ENCODE measurements around the gene SUCNR1. TPM values are rescaled to one million over a fixed set of nuclear protein-coding genes. Genes with fewer than 3 reads are reported as not detected.
"Not testable (repeated sequence)": the region's sequence is repeated elsewhere in the genome, so short reads cannot be mapped to it uniquely, and the experiment has no call there.

SUCNR1 gene
- total RNA-seq, 1 donor from 2014 or later = not detected

DNA sequence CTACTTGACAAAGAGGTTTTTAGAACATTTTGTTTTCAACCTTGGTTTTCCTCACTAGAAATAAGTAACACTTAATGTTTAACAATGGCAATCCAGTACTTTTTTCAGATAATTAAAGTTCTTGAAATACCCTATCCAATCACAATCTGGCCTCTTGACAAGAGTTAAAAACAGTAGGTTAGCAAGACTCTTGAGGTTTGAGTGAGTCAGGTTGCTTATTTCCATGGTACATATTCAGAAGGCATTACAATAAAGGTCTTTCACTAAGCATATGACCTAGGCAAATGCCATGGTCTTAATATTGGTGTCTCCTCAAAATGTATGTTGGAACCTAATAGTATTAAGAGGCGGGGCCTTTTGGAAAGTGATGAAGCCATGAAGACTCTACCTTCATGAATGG lies 5.6 kb downstream of the SUCNR1 start:
- no peaks in the 10 kb centered on the region for H3K36me3 Mint-ChIP-seq (ENCODE audit: unreplicated experiment)
- no peaks in the 10 kb centered on the region for H3K4me1 Mint-ChIP-seq (ENCODE audit: low read depth, unreplicated experiment)
- no peaks in the 10 kb centered on the region for H3K9me3 Mint-ChIP-seq (ENCODE audit: unreplicated experiment)

DNA sequence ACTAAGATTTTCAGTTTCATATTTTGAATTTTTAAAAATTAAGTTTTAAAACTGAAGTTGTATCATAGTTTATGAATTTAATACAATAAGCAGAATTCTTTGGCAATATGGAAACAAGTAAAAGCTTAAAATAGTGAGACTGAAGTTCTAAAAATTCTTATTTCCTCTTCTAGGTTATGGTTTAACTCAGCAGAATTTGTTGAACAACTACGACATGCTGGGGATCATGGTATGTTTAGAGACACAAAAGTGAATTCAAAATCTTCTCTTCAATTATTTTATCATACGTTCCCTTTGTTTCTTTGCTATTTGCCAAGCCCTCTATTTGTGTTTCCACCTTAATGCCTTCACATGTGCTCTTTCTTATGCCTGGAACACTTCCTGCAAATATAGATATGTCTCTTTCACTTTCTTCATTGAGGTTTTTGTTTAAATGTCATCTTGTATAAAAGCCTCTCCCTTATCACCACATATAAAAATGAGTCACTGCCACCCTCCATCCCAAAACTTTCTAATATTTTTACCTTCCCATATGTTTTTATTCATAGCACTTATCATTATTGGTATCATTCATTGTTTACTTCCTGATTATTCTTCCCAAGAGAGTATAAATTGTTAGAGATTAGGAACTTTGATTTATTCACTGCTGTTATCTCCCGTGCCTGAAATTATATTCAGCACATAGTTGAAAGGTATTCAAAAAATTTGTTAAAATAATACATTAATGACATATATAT lies 6.4 kb downstream of the SUCNR1 start:
- Mint-ChIP-seq H3K27ac (ENCODE audit: unreplicated experiment) (no peak overlapping the region), H3K36me3 (ENCODE audit: unreplicated experiment) (no peaks in the 10 kb centered on the region), H3K4me3 (ENCODE audit: unreplicated experiment) (no peak overlapping the region), H3K4me1 (ENCODE audit: low read depth, unreplicated experiment) (no peaks in the 10 kb centered on the region), H3K9me3 (ENCODE audit: unreplicated experiment) (no peaks in the 10 kb centered on the region), H3K27me3 (ENCODE audit: unreplicated experiment) (no peaks in the 10 kb centered on the region)
- no peak for DNase-seq
- TF ChIP-seq, protein P1, sequence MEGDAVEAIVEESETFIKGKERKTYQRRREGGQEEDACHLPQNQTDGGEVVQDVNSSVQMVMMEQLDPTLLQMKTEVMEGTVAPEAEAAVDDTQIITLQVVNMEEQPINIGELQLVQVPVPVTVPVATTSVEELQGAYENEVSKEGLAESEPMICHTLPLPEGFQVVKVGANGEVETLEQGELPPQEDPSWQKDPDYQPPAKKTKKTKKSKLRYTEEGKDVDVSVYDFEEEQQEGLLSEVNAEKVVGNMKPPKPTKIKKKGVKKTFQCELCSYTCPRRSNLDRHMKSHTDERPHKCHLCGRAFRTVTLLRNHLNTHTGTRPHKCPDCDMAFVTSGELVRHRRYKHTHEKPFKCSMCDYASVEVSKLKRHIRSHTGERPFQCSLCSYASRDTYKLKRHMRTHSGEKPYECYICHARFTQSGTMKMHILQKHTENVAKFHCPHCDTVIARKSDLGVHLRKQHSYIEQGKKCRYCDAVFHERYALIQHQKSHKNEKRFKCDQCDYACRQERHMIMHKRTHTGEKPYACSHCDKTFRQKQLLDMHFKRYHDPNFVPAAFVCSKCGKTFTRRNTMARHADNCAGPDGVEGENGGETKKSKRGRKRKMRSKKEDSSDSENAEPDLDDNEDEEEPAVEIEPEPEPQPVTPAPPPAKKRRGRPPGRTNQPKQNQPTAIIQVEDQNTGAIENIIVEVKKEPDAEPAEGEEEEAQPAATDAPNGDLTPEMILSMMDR (IDR thresholded peaks at IDR 0.05; ENCODE audit: partially characterized antibody, unreplicated experiment) = no peak

More for the DNA sequence above, 5.6 kb downstream of the SUCNR1 start:
- H3K27ac Mint-ChIP-seq (ENCODE audit: unreplicated experiment) = no peak overlapping the region
- DNase-seq = no peak
- H3K27me3 Mint-ChIP-seq (ENCODE audit: unreplicated experiment) = no peaks in the 10 kb centered on the region
- H3K4me3 Mint-ChIP-seq (ENCODE audit: unreplicated experiment) = no peak overlapping the region
- TF ChIP-seq, protein P1 (IDR thresholded peaks at IDR 0.05; ENCODE audit: partially characterized antibody, unreplicated experiment) = no peak

DNA sequence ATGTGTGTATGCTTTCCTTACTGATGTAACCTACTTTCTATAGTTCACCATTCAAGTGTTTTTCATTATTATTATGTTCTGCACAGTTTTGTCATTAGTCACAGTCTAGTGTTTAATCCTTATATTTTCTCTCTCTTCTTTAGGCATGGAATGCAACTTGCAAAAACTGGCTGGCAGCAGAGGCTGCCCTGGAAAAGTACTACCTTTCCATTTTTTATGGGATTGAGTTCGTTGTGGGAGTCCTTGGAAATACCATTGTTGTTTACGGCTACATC lies 6.9 kb downstream of the SUCNR1 start:
- H3K4me1 Mint-ChIP-seq (ENCODE audit: low read depth, unreplicated experiment) = no peaks in the 10 kb centered on the region
- H3K9me3 Mint-ChIP-seq (ENCODE audit: unreplicated experiment) = no peaks in the 10 kb centered on the region
- DNase-seq = no peak
- H3K4me3 Mint-ChIP-seq (ENCODE audit: unreplicated experiment) = no peak overlapping the region
- H3K36me3 Mint-ChIP-seq (ENCODE audit: unreplicated experiment) = no peaks in the 10 kb centered on the region
- TF ChIP-seq, protein P1 (IDR thresholded peaks at IDR 0.05; ENCODE audit: partially characterized antibody, unreplicated experiment) = no peak
- no peaks in the 10 kb centered on the region for H3K27me3 Mint-ChIP-seq (ENCODE audit: unreplicated experiment)
- H3K27ac Mint-ChIP-seq (ENCODE audit: unreplicated experiment) = no peak overlapping the region

DNA sequence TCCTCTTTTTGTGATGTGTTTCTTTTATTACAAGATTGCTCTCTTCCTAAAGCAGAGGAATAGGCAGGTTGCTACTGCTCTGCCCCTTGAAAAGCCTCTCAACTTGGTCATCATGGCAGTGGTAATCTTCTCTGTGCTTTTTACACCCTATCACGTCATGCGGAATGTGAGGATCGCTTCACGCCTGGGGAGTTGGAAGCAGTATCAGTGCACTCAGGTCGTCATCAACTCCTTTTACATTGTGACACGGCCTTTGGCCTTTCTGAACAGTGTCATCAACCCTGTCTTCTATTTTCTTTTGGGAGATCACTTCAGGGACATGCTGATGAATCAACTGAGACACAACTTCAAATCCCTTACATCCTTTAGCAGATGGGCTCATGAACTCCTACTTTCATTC lies 7.7 kb downstream of the SUCNR1 start:
- Mint-ChIP-seq H3K27me3 (ENCODE audit: unreplicated experiment) (no peaks in the 10 kb centered on the region), H3K27ac (ENCODE audit: unreplicated experiment) (no peak overlapping the region)

DNA sequence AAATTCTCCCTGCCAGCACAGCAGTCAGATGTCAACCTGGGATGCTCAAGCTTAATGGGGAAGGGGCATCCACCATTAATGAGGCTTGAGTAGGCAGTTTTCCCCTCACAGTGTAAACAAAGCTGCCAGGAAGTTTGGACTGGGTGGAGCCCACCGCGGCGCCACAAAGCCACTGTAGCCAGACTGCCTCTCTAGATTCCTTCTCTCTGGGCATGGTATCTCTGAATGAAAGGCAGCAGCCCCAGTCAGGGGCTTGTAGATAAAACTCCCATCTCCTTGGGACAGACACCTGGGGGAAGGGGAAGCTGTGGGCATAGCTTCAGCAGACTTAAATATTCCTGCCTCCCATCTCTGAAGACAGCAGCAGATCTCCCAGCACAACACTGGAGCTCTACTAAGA lies 12.0 kb downstream of the SUCNR1 start:
- not testable (repeated sequence) for H3K27me3 Mint-ChIP-seq (ENCODE audit: unreplicated experiment); DNase-seq; H3K4me1 Mint-ChIP-seq (ENCODE audit: low read depth, unreplicated experiment); H3K27ac Mint-ChIP-seq (ENCODE audit: unreplicated experiment); H3K36me3 Mint-ChIP-seq (ENCODE audit: unreplicated experiment); H3K9me3 Mint-ChIP-seq (ENCODE audit: unreplicated experiment); H3K4me3 Mint-ChIP-seq (ENCODE audit: unreplicated experiment)

More for the DNA sequence above, 7.7 kb downstream of the SUCNR1 start:
- H3K9me3 Mint-ChIP-seq (ENCODE audit: unreplicated experiment) = no peaks in the 10 kb centered on the region
- peaks cover 2% of the 10 kb centered on the region for H3K4me1 Mint-ChIP-seq (ENCODE audit: low read depth, unreplicated experiment)
- DNase-seq = no peak
- no peak overlapping the region for H3K4me3 Mint-ChIP-seq (ENCODE audit: unreplicated experiment)
- TF ChIP-seq, protein P1 (IDR thresholded peaks at IDR 0.05; ENCODE audit: partially characterized antibody, unreplicated experiment) = no peak
- no peaks in the 10 kb centered on the region for H3K36me3 Mint-ChIP-seq (ENCODE audit: unreplicated experiment)

DNA sequence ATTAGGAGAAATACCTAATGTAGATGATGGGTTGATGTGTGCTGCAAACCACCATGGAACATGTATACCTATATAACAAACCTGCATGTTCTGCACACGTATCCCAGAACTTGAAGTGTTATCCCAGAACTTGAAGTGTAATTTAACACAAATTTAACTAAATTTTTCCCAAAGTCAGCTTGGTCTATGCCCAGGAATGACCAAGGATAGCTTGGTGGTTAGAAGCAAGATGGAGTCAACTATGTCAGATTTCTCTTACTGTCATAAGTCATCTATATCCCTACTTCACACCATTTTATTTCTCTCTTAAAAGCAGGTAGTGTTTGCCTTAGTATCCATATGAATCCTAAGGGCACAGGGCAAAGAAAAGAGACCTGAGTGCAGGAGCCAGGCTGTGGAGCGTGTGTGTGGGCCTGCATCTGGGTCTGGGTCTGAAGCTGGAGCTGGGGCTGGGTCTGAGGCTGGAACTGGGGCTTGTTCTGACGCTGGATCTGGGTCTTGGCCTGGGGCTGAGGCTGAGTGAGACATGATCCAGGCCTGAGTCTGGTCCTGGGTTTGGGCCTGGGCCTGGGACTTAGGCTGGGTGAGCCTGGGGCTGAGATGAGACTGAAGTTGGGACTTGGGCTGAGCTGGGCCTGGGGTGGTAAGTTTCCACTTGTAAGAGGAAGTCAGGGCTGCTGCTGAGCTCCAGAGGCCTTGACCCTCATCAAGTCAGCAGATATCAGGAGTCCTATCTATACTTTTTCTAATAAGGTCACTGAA lies 14.2 kb downstream of the SUCNR1 start:
- H3K4me3 Mint-ChIP-seq (ENCODE audit: unreplicated experiment); H3K27ac Mint-ChIP-seq (ENCODE audit: unreplicated experiment); H3K27me3 Mint-ChIP-seq (ENCODE audit: unreplicated experiment): not testable (repeated sequence)

More for the DNA sequence above, 14.2 kb downstream of the SUCNR1 start:
- not testable (repeated sequence) for H3K4me1 Mint-ChIP-seq (ENCODE audit: low read depth, unreplicated experiment); DNase-seq; H3K9me3 Mint-ChIP-seq (ENCODE audit: unreplicated experiment); H3K36me3 Mint-ChIP-seq (ENCODE audit: unreplicated experiment)

Data from glutamatergic neuron (in vitro differentiated cells).